IPS-11a (cell line): Measurements from ENCODE around the gene CCL26.
A peak's percentile ranks its signal among the peaks of the same experiment; 100 is the strongest.
"Not testable (repeated sequence)": the region's sequence is repeated elsewhere in the genome, so short reads cannot be mapped to it uniquely, and the experiment has no call there.

ENCODE experiments used
- H3K4me3 ChIP-seq: one replicate; pipeline ENCODE4 v1.5.1; 2013; ENCODE audit warnings: low read depth, low read length, control low read depth

The CCL26 gene

DNA sequence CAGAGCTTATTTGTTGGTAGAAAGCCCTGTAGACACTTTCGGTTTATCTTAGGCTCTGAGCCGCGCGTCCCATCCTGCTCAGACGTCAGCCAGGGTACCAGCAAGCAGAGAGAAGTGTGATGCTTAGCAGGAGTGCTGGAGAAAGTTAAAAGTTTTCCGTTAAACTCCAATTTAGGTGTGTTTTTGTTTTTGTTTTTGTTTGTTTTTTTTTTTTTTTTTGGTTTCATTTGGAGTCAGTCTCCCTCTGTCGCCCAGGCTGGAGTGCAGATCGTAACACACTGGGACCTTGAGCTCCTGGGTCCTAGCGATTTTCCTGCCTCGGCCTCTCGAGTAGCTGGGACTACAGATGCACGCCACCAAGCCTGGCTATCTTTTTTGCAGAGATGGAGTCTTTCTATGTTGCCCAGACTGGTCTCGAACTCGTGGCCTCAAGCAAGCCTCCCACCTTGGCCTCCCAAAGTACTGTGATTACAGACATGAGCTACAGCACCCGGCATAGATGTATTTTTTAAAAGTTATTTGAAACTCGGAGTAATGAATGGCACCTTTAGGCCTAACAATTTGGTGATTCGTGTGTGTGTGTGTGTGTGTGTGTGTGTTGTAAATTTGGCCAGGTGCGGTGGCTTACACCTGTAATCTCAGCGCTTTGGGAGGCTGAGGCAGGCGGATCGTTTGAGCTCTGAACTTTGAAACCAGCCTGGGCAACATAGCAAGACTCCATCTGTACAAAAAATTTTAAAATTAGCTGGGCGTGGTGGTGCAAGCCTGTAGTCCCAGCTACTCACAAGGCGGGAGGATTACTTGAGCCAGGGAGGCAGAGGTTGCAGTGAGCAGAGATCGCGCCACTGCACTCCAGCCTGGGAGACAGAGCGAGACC, 32.0 kb downstream of the CCL26 start:
- peak overlapping the region; percentile 62 for H3K4me3 ChIP-seq

GRCh38 chr7:75738975-75739795, 32.8 kb downstream of the CCL26 start:
- H3K4me3 ChIP-seq, result peak overlapping the region; percentile 81

DNA sequence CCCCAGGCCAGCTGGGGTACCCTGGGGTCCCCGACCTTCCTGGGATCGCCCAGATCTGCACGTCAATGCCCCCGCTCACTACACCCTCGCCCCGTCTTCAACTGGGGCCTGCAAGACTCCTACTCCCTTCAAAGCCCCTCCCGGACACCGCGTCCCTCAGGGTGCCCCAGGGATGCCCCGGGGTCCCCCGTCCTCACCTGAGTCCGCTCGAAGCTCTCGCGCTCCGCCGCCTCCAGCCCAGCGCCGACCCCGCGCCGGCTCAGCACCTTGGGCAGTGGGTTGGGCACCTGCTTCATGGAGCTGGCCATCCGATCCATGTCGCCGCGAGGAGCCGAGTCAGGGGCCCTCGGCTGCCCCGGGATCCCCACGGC, 33.4 kb downstream of the CCL26 start, which contains the start of gene HIP1:
Gene HIP1 (minus strand): TSS at position 338 of the 371 bp plus-strand sequence. CDS start 21 bp downstream, at position 317.
- H3K4me3 ChIP-seq, result peak within 1 kb of the TSS; percentile 81

- H3K4me3 ChIP-seq, result peak overlapping the region; percentile 81
Measured at GRCh38 chr7:75737856-75738603, 34.0 kb downstream of the CCL26 start.

DNA sequence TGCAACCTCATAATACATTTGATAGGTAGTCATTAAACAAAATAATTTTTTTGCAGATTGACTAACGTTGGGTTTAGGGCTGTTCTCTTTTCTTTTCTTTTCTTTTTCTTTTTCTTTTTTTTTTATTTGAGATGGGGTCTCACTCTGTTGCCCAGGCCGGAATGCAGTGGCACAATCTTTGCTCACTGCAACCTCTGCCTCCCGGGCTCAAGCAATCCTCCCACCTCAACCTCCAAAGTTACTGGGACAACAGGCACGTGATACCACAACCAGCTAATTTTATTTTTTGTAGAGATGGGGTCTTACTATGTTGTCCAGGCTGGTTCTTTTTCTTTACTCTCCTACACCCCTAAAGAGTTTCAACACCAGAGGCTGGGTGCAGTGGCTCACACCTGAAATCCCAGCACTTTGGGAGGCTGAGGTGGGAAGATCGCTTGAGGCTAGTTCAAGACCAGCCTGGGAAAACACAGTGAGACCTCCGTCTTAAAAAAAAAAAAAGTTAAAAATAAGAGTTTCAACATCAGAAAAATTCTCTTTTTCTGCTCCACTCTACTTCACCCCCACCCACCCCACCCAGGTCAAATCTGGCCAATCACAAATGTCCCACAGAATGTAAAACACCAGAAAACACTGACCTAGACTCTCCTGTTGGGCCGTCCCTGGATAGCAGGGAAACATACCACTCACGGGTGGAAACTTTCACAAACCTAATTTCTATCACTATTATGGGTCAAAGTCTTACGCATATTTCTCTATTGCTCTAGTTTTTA, 36.2 kb downstream of the CCL26 start:
- H3K4me3 ChIP-seq, result no peak overlapping the region

- H3K4me3 ChIP-seq, result no peak overlapping the region
Measured at GRCh38 chr7:75734586-75735458, 37.2 kb downstream of the CCL26 start.

DNA sequence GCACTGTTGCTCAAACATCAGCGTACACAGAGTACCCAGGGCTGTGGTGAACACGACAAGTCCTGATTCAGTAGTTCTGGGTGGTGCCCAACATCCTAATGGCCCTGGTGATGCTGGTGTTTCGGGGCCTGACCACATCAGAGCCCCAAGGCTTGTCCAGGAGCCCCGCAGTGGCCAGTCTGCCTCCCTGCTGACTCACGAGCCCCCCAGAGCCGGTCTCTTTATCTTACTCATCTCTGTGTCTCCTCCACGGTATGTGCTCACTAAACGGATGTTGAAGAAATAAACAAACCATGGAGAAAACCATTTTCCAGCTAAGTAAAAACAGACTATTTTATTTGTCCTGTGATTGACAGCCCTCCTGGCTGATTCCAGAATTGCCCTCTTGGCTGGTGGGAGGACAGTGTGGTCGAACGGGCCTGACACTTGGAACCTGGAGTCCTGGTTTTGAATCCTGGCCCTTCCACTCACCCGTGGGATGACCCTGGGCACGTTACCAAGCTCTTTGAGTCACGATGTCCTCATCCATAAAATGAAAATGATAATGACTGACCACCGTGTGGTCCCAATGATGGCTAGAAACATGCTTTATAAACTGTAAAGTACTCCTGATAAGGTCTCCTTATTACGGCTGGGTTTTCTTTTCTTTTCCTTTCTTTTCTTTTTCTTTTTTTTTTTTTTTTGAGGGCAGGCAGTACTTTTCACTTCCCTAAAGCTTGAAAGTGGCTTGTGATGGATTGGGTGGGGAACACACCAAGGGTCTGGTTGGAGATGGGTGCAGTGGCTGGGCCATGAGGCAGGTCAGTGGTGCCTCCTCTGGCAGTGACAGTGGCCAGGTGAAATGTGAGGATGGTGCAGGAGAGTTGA, 39.0 kb downstream of the CCL26 start:
- no peak overlapping the region for H3K4me3 ChIP-seq

DNA sequence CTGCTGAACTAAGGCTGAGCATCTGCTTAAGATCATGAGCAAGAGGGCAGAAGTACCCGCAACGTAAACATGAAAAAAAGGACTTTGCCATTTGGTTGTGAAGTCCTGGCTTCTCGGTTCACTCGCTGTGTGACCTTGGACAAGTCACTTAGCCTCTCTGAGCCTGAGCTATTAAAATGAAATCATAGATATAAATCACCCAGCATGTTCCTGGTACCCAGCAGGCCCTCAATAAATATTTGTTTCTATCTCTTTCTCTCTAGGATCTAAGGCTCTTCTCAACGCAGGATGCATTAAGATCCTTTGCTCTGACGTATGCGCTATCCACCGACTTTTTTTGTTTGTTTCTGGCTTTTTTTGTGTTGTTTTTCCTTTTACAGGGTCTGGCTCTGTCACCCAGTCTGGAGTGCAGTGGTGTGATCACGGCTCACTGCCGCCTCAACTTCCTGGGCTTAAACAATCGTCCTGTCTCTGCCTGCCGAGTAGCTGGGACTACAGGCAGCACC, 39.9 kb downstream of the CCL26 start:
- H3K4me3 ChIP-seq, result no peak overlapping the region

DNA sequence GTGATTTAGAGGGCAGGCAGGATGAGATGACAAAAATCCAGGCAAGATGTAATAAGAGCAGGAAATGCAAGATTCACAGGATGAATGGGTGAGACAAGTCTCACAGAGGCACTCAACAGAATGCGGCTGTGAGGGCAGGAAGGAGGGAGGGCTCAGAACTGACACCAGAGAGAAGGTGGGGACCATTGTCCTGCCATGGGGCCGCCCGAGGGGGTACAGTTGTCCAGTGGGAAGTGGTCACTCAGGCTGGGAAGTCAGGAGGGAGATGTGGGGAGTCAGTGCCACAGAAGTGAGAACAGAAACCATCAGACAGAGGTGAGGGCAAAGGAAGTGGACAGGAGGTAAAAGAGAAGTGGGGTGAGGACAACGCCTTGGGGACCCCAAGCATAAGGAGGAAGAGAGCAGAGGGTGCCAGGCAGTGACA, 42.1 kb downstream of the CCL26 start:
- no peak overlapping the region for H3K4me3 ChIP-seq

DNA sequence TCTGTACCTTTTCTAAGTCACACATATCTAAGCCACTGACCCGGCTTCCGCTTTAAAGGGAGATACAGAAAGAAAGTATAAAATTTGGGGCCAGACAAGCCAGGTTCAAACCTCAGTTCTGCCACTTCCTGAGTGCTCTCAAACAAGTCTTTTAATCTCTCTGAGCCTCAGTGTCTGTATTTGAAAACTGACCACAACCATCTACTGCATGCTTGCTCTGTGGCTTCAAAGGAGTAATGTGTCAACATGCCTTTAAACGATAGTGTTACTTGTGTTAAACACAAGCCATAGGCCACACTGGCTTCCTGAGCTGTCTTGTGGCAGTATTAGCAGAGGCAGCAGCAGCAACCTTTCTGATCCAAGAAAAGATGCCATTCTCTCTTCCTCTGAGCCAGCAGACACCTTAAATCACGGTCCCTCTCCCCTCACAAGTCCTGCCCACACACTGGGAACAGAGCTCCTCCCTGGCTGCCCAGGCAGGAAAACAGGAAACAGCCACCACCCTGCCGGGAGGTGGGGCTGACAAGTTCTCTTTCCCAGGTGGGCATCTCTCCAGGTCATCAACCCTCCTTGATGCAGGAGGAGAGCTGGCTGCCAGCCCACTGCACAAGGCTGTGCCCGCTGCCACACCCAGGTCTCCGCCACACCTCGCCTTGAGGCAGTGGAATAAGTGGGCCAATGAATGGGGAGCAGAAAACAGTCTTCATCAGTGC, 44.0 kb downstream of the CCL26 start:
- no peak overlapping the region for H3K4me3 ChIP-seq

- not testable (repeated sequence) for H3K4me3 ChIP-seq
Measured at GRCh38 chr7:75727351-75727750, 44.7 kb downstream of the CCL26 start.

- H3K4me3 ChIP-seq, result no peak overlapping the region
Measured at GRCh38 chr7:75725306-75725705, 46.7 kb downstream of the CCL26 start.

- no peak overlapping the region for H3K4me3 ChIP-seq
Measured at GRCh38 chr7:75723444-75723843, 48.6 kb downstream of the CCL26 start.

DNA sequence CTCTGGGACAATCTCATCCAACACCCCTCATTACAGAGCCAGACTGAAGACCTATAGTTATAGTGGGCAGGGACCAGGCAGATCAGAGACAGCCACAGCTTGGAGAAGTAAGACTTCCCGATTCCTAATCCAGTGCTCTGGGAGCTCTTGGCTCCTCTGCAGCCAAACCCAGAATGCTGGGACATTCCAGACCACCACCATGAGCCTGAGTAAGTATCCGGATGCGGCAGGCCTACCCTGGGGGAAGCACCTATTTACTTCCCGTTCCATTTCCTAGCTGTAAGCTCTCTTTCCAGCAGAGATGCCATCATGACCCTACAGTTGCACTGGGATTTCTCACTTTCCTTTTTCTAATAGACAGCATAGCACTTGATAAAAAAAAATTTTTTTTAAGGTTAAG, 49.6 kb downstream of the CCL26 start:
- H3K4me3 ChIP-seq, result no peak overlapping the region

DNA sequence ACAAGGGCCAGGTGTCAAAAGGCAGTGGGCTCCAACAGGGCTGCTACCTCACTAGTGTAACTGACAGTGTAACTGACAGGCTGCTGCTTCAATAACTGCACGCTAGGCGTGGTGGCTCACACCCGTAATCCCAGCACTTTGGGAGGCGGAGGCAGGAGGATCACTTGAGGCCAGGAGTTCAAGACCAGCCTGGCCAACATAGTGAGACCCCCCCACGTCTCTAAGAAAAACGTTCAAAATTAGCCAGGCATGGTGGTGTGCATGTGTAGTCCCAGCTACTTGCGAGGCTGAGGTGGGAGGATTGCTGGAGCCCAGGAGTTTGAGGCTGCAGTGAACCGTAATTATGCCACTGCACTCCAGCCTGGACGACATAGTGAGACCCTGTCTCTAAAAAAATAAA, 50.1 kb downstream of the CCL26 start:
- not testable (repeated sequence) for H3K4me3 ChIP-seq

DNA sequence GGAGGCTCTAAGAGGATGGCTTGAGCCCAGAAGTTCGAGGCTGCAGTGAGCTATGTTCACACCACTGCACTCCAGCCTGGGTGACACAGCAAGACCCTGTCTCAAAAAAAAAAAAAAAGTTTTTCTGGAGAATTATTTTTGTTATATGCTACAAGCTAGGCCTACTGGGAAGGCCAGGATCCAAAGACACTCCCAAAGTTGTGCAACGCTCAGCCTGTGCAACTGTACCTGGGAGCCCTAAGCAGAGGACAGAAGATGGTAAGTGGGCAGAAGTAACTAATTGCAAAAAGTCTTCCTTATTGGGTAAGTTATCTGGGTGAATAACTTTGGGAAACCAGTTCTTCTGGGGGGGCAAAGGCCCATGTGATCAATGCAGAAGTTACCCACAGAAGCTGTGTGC, 50.6 kb downstream of the CCL26 start:
- H3K4me3 ChIP-seq, result no peak overlapping the region

- no peak overlapping the region for H3K4me3 ChIP-seq
Measured at GRCh38 chr7:75719626-75720025, 52.4 kb downstream of the CCL26 start.
